ENCODE data around the gene RNASEH1. TPM values are rescaled to one million over a fixed set of nuclear protein-coding genes. Genes with fewer than 3 reads are reported as not detected.
"Not testable (repeated sequence)": the region's sequence is repeated elsewhere in the genome, so short reads cannot be mapped to it uniquely, and the experiment has no call there.

The RNASEH1 gene
- total RNA-seq, 2 experiments from 2014 or later: 18.7 to 26.0 TPM

DNA sequence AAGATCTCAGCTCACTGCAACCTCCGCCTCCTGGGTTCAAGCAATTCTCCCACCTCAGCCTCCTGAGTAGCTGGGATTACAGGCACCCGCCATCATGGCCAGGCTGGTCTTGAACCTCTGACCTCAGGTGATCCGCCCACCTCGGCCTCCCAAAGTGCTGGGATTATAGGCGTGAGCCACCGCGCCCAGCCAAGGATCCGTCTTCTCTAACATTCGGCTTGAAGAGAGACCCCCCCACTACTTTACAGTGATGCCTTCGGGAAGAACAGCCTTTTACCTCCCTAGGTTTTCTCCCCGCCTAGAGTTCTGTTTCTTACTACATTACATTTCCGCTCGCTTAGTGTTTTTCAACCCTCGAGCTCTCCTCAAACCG is 61.4 kb downstream of the RNASEH1 start:
- peaks cover 15% of the 10 kb centered on the region for H3K36me3 Mint-ChIP-seq (ENCODE audit: low read depth)
- H3K4me3 Mint-ChIP-seq, H3K27me3 Mint-ChIP-seq, H3K4me1 Mint-ChIP-seq, H3K27ac Mint-ChIP-seq, CTCF ChIA-PET, DNase-seq, H3K9me3 Mint-ChIP-seq, POLR2A ChIA-PET: not testable (repeated sequence)

Other genes with a start within 250 kb of the RNASEH1 start
- 10 to 100 TPM; 36.2 to 42.7 TPM for gene EIPR1, start 180.5 kb downstream of the RNASEH1 start, total RNA-seq
- 10 to 100 TPM; 84.0 to 88.0 TPM for gene TRAPPC12, start 178.6 kb downstream of the RNASEH1 start, total RNA-seq
- 10 to 100 TPM; 45.7 to 48.2 TPM for gene ADI1, start 38.8 kb downstream of the RNASEH1 start, total RNA-seq
- gene RPS7, start 16.9 kb upstream of the RNASEH1 start, total RNA-seq: 1,000 to 10,000 TPM; 1,311 to 1,331 TPM
- gene COLEC11, start 36.8 kb upstream of the RNASEH1 start, total RNA-seq: under 1 TPM in 1 of 2 experiments, not detected in 1; 0.35 TPM
- gene ALLC, start 99.9 kb upstream of the RNASEH1 start, total RNA-seq: not detected
- gene DCDC2C, start 145.2 kb upstream of the RNASEH1 start, total RNA-seq: not detected

All from activated CD4-positive, alpha-beta T cell treated with anti-CD3 and anti-CD28 coated beads, Interleukin-2, amount 10 ng/mL, durations not matched to agents 7 days and 5 days (primary cell).